GM23338 (cell line): Measurements from ENCODE around the gene PALM.

Experiments
- CREB1 ChIP-seq: fragments of 250-450 bp; sonication (Bioruptor Pico); IDR thresholded peaks from 2 replicates; pipeline ENCODE4 v1.5.0; 2020; ENCODE audit warnings: low read depth, mild to moderate bottlenecking, moderate library complexity
- ETS1 ChIP-seq: IDR thresholded peaks from 2 replicates; pipeline ENCODE4 v1.6.1; 2016; ENCODE audit warnings: antibody characterized with exemption
- EZH2 ChIP-seq: fragments of 200-600 bp; sonication (generic); IDR thresholded peaks from one replicate; pipeline ENCODE4 v1.8.0; 2017; ENCODE audit warnings: antibody characterized with exemption, mild to moderate bottlenecking, low read depth; ENCODE audit not compliant: unreplicated experiment
- EZH2phosphoT487 ChIP-seq: fragments of 200-600 bp; sonication (generic); IDR thresholded peaks from one replicate; pipeline ENCODE4 v1.8.1; 2018; ENCODE audit warnings: antibody characterized with exemption; ENCODE audit not compliant: unreplicated experiment
- JUNB ChIP-seq: IDR thresholded peaks from one replicate; pipeline ENCODE4 v1.6.1; 2016; ENCODE audit warnings: antibody characterized with exemption; ENCODE audit not compliant: unreplicated experiment
- POLR2AphosphoS5 ChIP-seq: IDR thresholded peaks from 2 replicates; pipeline ENCODE4 v1.6.1; 2016; ENCODE audit warnings: antibody characterized with exemption, low read depth
- REST ChIP-seq: IDR thresholded peaks from one replicate; pipeline ENCODE4 v1.6.1; 2018; ENCODE audit warnings: antibody characterized with exemption; ENCODE audit not compliant: unreplicated experiment
- STAT1 ChIP-seq: IDR thresholded peaks from one replicate; pipeline ENCODE4 v1.6.1; 2016; ENCODE audit warnings: antibody characterized with exemption; ENCODE audit not compliant: unreplicated experiment
- ZNF114 ChIP-seq: fragments of 250-450 bp; sonication (Bioruptor Pico); IDR thresholded peaks from 2 replicates; pipeline ENCODE4 v1.5.0; 2020; ENCODE audit warnings: mild to moderate bottlenecking, moderate library complexity
- ZNF331 ChIP-seq: fragments of 250-450 bp; sonication (Bioruptor Pico); IDR thresholded peaks from 2 replicates; pipeline ENCODE4 v1.5.0; 2020; ENCODE audit warnings: low read depth, mild to moderate bottlenecking, moderate library complexity
- ZNF462 ChIP-seq: fragments of 250-450 bp; sonication (Bioruptor Pico); IDR thresholded peaks from 2 replicates; pipeline ENCODE4 v1.5.0; 2020; ENCODE audit warnings: mild to moderate bottlenecking, moderate library complexity
- TF ChIP-seq, protein P1 (sequence below), 2 experiments: fragments of 200-600 bp in 1 of 2; sonication (generic) in 1 of 2; conservative IDR thresholded peaks; 2 replicates each; pipeline versions ENCODE4 v1.5.1 to v1.6.1; 2016 to 2017; ENCODE audit warnings: antibody characterized with exemption in 2 of 2, low read depth in 2 of 2, mild to moderate bottlenecking in 2 of 2, moderate library complexity in 1 of 2

DNA sequence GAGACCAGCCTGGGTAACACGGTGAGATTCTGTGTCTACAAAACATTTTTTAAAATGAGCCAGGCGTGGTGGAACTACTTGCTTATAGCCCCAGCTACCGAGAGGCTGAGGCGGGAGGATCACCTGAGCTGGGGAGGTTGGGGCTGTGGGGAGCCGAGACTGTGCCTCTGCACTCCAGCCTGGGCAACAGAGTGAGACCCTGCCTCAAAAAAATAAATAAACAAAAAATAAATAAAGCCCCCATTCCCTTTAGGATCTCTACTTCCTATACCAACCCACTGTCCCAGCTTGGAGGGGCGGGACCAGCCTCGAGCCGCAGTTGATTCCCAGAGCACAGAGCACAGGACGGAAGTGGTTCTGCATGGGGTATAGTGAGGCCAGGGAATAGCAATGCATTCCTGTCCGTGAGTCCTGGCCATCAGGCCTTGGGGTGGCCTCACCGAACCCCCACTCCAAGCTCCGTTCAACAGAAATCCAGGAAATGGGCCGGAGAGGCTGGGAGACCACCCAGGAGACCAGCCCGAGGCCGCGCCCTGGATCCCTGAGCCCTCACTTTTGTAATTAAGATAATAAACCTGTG is 83.7 kb downstream of the PALM start:
- TF ChIP-seq, protein P1, sequence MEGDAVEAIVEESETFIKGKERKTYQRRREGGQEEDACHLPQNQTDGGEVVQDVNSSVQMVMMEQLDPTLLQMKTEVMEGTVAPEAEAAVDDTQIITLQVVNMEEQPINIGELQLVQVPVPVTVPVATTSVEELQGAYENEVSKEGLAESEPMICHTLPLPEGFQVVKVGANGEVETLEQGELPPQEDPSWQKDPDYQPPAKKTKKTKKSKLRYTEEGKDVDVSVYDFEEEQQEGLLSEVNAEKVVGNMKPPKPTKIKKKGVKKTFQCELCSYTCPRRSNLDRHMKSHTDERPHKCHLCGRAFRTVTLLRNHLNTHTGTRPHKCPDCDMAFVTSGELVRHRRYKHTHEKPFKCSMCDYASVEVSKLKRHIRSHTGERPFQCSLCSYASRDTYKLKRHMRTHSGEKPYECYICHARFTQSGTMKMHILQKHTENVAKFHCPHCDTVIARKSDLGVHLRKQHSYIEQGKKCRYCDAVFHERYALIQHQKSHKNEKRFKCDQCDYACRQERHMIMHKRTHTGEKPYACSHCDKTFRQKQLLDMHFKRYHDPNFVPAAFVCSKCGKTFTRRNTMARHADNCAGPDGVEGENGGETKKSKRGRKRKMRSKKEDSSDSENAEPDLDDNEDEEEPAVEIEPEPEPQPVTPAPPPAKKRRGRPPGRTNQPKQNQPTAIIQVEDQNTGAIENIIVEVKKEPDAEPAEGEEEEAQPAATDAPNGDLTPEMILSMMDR (conservative IDR thresholded peaks at IDR 0.05; ENCODE audit: low read depth in 2 of 2), result no peak
- TF ChIP-seq REST (no peak), JUNB (no peak), POLR2AphosphoS5 (no peak), EZH2 (no peak), EZH2phosphoT487 (no peak), CREB1 (CRISPR knock-in tag) (no peak), ZNF462 (CRISPR knock-in tag) (no peak), ZNF114 (CRISPR knock-in tag) (no peak), STAT1 (no peak), ETS1 (no peak), ZNF331 (CRISPR knock-in tag) (no peak)
